HK-2 (cell line): ENCODE data around the gene LY6G6C.

ENCODE experiments used
- DNase-seq: peaks from one replicate; pipeline ENCODE4 v3.0.0-alpha.2; 2018; ENCODE audit not compliant: unreplicated experiment

Gene LY6G6C, protein sequence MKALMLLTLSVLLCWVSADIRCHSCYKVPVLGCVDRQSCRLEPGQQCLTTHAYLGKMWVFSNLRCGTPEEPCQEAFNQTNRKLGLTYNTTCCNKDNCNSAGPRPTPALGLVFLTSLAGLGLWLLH

DNA sequence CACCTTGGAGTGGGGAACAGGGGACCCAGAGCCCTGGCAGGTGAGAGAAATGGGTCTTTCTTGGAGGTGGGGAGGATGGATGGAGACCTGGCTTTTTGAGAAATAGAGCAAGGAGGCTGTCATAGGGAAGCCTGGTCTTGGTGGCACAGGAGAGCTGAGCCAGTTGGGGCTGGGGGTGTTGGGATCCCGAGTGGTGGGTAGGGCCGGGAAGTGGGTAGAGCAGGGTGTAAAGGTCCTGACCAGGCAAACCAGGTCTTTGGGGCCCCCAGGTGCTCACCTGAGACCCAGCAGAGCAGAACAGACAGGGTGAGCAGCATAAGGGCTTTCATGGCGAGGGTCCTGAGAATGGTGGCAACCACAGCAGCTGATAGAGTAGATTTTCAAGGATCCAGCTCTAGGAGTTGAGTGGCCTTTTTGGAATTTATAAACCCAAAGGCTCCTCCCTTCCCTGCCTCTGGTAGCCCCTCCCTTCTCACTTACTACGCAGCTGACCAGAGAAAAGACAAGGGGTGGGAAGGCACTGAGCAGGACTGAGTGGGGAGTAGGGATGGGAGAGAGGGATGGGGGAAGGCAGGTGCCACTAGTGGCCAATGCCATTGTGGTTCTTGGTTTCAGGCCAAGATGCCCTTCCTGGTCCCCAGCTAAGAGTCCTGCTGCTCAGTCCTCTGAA is at the start of gene LY6G6C:
TSS of gene LY6G6C (minus strand) at position 396 of the 670 bp plus-strand sequence. CDS start at position 329, 67 bp downstream.
- DNase-seq = no peak

DNA sequence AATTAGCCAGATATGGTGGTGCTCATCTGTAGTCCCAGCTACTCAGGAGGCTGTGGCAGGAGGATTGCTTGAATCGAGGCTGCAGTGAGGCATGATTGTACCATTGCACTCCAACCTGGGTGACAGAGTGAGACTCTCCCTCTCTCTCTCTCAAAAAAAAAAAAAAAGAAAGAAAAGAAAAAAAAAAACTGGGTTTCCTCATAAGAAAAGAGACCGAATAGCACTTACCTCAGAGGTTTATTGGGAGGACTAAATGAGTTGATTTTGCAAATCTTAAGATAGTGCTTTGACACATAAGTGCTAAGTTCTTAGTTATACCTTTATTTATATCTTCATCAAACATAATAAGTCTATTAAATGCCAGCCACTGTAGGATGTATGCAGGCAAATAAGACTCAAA is 49.3 kb upstream of the LY6G6C start:
- DNase-seq = no peak

DNA sequence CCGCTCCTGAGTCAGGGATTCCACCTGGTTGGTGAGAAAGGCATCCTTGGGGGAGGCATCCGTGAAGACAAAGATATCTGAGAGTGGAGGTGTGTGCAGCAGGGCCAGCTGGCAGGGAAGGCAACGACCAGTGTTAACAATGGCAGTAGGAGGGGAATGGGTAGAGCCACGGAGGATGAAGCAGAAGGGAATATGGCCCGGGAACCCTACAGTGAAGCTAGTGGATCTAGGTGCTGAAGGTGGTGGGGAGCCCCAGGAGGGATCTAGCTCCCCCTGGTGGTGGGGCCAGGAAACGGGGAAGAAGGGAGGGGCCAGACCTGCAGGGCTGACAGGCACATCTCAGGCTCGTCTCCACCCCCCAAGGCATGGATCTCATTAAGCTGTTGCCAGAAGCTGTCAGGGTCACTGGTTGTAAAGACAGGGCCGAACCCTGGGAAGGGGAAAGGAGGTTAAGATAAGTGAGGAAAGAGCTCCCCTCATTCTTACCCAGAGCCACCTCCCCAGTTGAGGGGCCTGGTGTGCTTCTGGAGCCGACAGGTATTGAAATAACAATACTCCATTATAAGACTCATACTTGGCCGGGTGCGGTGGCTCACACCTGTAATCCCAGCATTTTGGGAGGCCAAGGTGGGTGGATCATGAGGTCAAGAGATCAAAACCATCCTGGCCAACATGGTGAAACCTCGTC is 48.3 kb upstream of the LY6G6C start:
- DNase-seq = peak; percentile 84

DNA sequence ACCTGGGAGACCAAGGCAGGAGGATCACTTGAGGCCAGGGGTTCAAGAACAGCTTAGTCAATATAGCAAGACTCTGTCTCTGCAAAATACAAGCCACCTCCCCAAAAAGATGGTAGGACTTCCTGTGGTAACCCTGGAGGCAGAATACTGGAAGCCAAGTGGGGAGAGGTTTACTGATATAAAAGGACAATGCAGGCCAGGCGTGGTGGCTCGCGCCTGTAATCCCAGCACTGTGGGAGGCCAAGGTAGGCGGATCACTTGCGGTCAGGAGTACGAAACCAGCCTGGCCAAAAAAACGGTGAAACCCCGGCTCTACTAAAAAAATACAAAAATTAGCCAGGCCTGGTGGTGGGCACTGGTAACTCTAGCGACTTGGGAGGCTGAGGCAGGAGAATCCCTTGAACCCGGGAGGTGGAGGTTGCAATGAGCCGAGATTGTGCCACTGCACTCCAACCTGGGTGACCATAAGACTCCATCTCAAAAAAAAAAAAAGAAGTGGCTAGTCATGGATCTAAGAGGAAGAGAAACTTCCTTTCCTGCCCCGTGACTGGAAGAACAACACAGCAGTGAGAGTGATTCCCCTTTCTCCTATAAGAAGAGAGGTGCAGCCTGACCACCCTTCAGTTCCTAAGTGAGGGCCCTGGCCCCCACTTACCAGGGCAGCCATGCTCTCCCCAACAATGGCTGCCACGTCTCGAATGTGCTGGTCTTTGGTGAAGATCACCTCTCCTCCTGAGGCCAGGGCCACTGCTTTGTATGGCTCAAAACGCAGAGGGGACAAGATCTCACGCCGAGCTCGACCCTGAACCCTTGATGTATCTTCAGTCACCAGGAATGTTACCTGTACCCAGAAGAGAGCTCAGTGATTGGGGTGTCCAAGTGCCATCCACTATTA is 47.1 kb upstream of the LY6G6C start:
- no peak for DNase-seq

DNA sequence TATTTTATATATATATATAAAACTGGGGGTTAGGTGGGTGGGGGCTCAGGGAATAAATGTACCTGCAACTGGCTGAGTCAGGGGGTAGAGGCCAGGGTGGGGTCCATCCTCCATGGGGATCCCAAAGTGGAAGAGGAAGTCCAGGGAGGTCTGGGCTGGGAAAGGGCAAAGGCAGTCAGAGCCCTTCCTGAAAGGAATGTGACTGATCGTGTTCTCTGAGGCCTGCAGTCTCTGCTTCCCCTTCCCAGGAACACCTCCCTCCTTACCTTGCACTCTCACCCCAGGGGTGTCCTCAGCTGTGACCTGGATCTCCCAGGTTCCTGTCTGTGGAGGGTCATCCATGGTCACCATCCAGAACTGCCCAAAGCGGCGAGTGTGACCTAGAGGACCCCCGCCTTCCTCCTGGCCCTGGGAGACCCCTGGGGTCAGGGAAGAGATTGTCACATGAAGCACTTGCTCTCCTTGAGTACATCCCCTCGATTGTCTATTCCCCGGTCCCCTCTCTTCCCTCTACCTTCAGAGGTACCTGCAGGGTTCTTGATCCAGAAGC is 45.6 kb upstream of the LY6G6C start:
- DNase-seq = no peak

DNA sequence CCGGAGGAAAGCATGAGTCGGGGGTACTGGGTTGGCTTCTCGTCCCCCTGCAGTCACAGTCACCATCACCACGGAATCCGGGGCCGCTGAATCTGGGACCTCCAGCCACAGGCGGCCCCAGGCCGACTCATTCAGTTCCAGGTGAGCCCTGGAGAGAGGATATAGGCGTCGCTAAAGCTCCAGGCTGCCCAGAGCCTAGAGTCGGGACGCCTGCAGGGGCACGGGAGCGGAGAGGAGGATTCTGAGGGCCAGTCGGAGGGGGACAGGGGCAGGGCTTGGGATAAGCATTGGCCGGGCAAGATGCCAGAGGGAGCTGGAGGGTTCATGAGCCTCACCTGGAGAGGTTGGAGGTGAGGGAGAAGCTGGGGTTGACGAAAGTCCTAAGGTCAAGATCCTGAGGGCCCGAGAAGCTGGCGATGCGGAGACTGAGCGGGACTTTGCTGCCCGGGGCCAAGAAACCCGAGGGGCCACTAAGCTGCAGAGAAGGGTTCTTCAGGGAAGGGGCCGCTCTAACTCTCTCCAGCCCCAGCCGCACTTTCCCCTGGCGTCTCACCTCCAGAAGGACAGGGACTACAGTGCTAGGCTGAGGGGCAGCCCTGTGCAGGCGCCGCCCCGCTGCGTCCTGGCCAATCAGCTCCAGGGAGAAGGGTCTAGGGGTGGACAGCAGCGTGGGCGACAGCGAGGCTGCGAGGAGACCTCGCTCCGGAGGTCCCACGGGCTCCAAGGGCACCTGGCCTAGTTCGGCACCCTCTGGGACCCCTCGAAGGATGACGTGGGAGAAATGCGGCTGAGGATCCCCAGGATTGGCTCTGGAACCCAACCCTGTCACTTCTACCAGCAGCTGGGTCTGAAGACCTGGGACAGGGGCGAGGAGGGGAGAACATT is 44.6 kb upstream of the LY6G6C start:
- DNase-seq = no peak

DNA sequence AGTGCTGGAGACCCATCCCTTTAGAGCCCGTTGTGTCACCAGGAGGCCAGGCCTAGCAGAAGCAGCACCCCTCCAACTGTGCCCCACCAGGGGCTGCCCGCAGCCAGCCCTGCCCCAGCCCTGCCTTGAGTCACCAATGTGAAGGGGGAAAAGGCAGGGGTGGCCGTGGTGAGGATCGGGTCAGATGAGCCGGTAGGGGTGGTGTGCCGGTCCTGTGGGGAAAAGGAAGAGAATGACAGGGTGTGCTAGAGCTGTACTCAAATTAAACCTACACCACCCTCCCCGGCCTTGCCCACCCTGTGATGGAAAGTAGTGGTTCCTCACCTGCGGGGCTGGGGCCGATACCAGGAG is 44.0 kb upstream of the LY6G6C start:
- no peak for DNase-seq

DNA sequence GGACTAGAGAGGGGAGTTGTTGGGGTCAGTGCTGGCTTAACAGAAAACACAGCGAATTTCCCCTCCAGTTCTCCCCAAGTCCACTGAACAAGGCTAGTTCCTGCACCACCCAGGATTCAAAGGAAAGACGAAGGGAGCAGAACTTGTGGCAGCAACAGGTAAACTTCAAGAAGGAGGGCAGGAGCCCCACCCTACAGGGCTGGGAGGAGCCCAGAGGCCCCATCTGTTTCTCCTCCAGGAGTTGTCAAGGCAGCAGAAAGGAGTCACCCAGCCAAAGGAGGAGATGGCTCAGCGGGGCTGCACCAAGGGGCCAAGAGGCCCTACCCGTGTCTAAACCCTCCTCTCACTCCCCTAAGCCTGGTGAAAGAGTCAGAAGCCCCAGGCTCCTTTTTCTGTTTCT is 42.7 kb upstream of the LY6G6C start:
- no peak for DNase-seq

DNA sequence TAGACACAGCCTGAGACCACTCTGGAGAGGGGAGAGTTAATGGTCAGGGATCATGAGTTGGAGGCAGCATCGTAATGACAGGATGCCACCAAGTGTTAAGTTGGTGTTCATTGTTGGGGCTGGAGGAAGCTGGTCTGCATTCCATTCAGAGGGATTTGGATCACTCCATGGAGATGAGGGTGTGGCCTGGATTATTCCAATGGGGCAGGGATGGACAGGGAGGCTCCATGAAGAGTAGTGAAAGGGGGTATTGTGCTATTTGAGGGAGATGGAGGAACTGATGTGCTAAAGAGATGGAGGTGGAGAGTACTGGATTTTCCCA is 42.0 kb upstream of the LY6G6C start:
- DNase-seq = no peak

DNA sequence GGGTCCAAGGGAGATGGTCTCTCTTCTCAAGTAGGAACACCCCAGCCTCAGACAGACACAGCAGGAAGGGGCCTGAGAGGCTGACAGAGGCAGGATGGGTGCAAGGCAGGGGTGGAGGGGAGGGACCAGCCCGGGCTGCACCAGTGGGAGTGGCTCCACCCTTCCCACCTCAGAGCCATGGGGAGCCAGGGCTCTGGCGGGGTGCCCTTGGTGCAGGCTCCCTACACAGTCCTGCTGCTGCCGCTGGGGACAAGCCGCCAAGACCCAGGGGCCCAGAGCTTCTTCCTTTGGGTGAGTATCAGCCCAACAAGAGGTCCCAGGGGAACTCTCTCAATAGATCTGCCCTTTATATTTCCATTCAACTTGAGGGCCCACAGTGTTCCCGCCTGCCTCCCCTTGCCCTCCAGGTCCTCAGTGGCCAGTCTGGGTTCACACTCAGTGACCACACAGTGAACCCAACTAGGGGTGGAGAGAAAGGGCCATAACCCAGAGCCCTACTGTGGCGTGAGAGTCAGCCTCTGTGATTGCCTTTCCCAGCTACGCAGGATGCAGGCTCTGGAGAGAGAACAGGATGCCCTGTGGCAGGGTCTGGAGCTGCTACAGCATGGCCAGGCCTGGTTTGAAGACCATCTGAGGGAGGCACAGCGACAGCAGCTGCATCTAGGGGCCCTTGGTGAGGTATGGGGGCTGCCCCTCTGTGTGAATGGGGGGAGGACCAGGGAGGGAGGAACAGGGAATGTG is 41.5 kb upstream of the LY6G6C start:
- no peak for DNase-seq

DNA sequence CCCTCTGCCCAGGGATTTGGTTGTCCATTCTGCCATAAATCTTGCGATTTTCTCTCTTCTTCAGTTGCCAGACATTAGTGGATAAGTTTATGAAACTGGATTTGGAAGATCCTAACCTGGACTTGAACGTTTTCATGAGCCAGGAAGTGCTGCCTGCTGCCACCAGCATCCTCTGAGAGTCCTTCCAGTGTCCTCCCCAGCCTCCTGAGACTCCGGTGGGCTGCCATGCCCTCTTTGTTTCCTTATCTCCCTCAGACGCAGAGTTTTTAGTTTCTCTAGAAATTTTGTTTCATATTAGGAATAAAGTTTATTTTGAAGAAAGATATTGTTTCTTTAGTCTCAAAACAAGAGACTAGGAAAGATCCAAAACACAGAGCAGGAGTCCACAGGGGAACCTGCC is 40.8 kb upstream of the LY6G6C start, which contains the start of gene SAPCD1:
TSS of gene SAPCD1 (plus strand) at position 301 of the 400 bp plus-strand sequence. CDS start 399 bp downstream, outside the sequence.
- DNase-seq = no peak

DNA sequence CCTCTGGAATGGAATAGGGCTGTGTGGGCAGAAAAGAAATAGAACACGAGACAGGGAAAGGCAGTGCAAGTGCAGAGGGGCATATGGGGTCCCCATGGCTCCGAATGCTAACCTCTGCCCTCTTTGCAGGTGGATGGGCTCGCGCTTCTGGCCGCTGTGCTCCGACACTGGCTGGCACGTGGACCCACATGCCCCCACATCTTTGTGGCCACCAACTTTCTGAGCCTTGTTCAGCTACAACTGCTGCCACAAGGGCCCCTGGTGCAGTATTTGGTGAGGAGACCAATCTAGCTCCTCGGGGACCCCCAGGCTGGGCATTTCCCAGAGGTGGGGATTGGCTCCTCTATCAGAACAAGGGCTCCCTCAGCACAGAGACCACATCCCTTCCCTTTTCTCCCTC is 39.8 kb upstream of the LY6G6C start:
- no peak for DNase-seq

DNA sequence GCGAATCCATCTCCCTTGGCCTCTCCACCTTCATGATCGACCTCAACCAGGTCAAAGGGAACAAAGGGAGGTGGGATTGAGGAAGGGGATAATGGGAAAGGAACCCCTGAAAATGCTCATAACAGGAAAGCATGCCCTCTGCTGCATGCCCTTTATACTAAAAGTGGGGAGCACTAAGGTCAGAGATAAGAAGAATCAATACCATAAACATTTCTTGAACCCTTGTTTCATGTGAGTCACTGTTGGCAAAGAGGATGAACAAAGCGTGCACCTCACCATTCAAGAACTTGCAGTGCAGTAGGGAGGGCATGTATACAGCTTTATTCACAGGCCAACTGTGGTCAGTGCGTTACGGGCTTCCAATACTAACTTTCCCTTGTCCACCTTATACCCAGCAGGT is 39.2 kb upstream of the LY6G6C start:
- no peak for DNase-seq

DNA sequence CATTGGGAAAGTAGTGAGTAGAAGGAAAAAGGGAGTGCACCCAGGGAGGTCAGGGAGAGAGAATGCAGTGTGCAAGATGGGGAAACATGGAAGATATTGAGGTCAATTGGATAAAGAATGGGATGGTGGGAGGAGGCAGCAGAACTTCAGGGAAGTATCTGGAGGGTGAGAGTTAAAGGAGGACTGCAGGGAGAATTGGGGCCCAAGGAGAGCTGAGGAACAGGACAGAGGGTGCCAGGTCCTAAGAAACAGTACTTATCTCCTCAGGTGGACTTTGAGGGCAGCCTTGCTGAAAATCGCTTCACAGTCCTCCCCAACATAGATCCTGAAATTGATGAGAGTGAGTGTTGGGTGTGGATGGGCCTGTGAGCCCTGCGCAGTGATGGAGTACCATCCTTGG is 36.7 kb upstream of the LY6G6C start:
- no peak for DNase-seq

DNA sequence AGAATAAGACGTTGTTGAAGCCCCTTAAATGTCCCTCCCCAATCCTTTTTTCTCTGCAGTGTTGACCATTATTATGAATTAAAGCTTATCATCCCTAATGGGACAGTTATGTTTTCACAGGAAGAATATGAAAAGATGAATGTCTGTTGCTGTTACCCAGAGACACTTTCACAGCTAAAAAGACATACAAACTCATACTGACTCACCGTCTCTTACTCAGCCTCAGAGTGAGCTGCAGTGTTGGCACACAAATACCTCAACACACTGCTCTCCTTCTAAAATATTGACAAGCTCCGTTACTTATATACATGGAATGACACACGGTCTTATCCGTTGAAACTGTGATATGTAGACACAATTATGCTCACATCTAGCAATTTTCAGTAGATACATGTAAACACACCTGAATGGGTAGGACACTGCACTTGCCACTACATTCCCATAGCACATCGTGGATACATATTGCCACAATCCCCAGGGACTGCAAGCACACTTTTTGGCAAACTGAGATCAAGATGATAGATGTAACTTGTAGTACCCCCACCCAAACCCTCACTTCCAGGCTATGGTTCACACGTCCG is 31.3 kb upstream of the LY6G6C start:
- no peak for DNase-seq

DNA sequence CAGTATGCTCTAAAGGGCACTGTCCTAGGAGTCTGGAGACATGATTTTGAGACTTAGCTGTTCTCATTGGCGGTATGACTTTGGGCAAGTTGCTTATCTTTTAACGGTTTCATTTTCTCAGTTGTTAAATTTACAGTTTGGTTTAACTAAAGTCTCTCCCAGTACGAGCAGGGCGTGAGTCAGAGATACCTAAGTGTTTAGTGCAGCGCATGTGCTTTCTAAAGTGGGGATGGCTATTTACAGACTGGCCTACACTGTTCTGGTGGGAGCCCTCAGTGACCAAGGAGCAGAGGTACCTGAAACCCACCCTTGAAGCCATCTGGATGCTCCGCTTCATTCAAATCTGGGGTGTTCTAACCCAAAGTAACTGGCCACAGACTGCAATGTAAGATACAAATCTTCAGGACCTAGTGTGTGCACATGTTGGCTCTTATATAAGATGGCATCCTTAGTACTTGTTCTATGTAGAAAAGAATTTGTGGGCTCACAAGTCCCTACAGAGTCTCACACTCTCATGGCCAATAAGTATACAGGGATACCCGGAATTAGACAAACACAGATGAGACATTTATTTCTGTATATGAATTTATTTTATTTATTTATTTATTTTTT is 29.0 kb upstream of the LY6G6C start:
- DNase-seq = no peak

DNA sequence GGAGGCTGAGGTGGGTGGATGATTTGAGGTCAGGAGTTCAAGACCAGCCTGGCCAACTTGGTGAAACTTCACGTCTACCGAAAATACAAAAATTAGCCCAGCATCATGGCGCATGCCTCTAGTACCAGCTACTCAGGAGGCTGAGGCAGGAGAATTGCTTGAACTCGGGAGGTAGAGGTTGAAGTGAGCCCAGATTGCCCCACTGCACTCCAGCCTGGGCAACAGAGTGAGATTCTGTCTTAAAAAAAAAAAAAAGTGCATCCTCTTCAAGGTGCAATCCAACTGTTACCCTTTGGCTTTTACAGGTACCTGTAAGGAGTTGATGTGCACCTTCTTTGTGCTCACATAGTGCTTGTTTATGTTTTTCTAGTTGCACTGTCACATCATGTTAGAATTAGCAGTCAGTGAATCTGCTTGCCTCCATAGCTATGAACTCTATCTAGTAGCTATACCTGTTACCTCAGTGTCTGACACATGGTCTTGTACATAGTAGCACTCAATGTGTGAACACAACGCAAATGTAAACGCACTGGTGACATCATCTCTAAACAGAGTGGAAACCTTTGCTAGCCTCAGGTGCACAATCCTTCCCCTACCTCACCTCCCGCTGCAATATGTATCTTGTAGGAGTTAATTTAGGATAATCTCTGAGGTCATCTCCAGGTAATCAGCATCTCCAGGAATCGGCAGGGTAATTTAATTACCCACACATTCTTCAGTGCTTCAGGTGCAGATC is 27.9 kb upstream of the LY6G6C start:
- DNase-seq = no peak

DNA sequence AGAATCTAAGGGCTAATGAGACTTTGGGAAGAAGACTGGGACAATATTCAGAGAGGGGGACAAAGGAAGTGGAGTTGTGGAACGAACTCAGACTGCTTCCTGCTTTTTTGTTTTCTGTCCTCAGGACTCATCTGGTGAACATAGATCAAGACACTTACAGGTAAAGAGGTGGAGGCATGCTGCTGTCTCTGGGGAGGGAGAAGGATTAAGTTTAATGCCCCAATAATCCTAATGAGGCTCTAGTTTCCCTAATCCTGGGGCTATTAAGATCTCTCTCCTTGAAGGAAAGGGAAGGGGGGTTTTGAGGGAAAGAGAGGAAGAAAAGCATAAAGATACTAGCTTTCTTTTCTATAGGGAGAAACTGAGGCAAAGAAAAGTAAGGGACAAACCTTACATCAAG is 22.9 kb upstream of the LY6G6C start:
- no peak for DNase-seq

DNA sequence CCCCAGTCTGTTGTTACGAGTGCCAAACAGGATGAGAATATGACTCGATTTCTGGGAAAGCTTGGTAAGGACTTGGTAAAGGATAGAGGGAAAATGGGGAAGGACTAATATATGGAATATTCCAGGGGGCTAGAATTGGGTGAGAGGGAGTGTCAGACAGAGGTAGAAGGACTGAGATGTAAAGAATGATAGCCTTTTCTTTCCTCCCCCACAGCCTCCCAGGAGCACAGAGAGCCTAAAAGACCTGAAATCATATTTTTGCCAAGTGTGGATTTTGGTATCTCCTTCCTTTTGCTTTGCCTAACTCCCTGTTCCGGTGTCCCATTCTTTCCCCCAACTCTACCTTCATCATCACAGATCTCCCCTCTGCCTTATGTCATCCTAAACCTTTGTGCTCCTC is 21.3 kb upstream of the LY6G6C start:
- no peak for DNase-seq
